Testis (tissue), 3 donors: ENCODE data around the gene TSPAN14. TPM values are rescaled to one million over a fixed set of nuclear protein-coding genes. Genes with fewer than 3 reads are reported as not detected.

Source experiments
- DNase-seq: peaks from one replicate; pipeline ENCODE4 v3.0.0-alpha.2; 2019
- H3K27ac ChIP-seq, 2 donors: fragments of 200-600 bp; sonication (generic); one replicate each; pipeline ENCODE4 v1.5.1; 2019
- H3K27me3 ChIP-seq: fragments of 200-600 bp; sonication (generic); one replicate; pipeline ENCODE4 v1.5.1; 2019
- H3K36me3 ChIP-seq: fragments of 200-600 bp; sonication (generic); one replicate; pipeline ENCODE4 v1.5.1; 2017; ENCODE audit warnings: low read depth; ENCODE audit errors: missing control alignments
- H3K4me1 ChIP-seq: fragments of 200-600 bp; sonication (generic); one replicate; pipeline ENCODE4 v1.5.1; 2019
- H3K4me3 ChIP-seq, 2 donors: fragments of 200-600 bp; sonication (generic); one replicate each; pipeline ENCODE4 v1.5.1; 2017 to 2019
- H3K9me3 ChIP-seq: fragments of 200-600 bp; sonication (generic); one replicate; pipeline ENCODE4 v1.5.1; 2017
- CTCF ChIP-seq, 3 experiments: fragments of 450-650 bp in 2 of 3; fragments of 200-600 bp in 1 of 3; sonication (generic) in 1 of 3; IDR thresholded peaks; one replicate each; pipeline ENCODE4 v1.5.1; 2016 to 2019; ENCODE audit warnings: antibody characterized with exemption in 3 of 3, mild to moderate bottlenecking in 2 of 3, moderate library complexity in 1 of 3
- POLR2A ChIP-seq: fragments of 450-650 bp; IDR thresholded peaks from one replicate; pipeline ENCODE4 v1.6.1; 2017; ENCODE audit warnings: antibody characterized with exemption, mild to moderate bottlenecking, moderate library complexity
- WGBS, 2 donors: methylation state at CpG; one replicate each; pipeline ENCODE4 v1.1.5; 2018; 5-methylcytosine and 5-hydroxymethylcytosine counted together
- intact Hi-C: fragments of 100-400 bp; cut with DNase I; formaldehyde crosslinking; loops from one replicate; pipeline ENCODE4 v1.15.1; 2023; ENCODE audit warnings: low total_unique reads
- polyA plus RNA-seq: library from polyadenylated mRNA; stranded (reverse); fragments of 350-450 nt; fragmentation: Illumina TruSeq; extraction: RNeasy Lipid Tissue Mini Kit (QIAGEN cat#74804); gene quantifications from one replicate; pipeline ENCODE4 v1.2.3, GENCODE V29; 2014; ENCODE audit warnings: low read depth, low replicate concordance; ENCODE audit not compliant: insufficient read depth
- total RNA-seq, 2 donors: library from RNA; depleted of rRNA; stranded (reverse); fragments of >200 nt; gene quantifications; one replicate each; pipeline ENCODE4 v1.2.3, GENCODE V29; 2016

The TSPAN14 gene
- total and polyA plus RNA-seq, 3 donors from 2014 or later: 59.1 to 64.6 (median 61.4) TPM

- Histone ChIP-seq H3K4me3 (no peak overlapping the region), H3K9me3 (no peaks in the 10 kb centered on the region), H3K4me1 (no peaks in the 10 kb centered on the region), H3K27ac (no peak overlapping the region), H3K36me3 (no peaks in the 10 kb centered on the region), H3K27me3 (no peaks in the 10 kb centered on the region)
- DNase-seq: no peak
- no peak for TF ChIP-seq POLR2A
- TF ChIP-seq CTCF (IDR thresholded peaks at IDR 0.05): no peak
- WGBS, 2 donors: 91 to 95% methylated on average over 9 to 16 of the region's 16 CpGs
- intact Hi-C loops: no loop called here
Observed at GRCh38 chr10:80538481-80539185, 84.5 kb downstream of the TSPAN14 start.

- intact Hi-C loops: no loop called here
- H3K27ac ChIP-seq: no peak overlapping the region
- 93 to 94% methylated on average over 4 to 7 of the region's 7 CpGs for WGBS, 2 donors
Observed at GRCh38 chr10:80539421-80540031, 85.4 kb downstream of the TSPAN14 start.

GRCh38 chr10:80540136-80540535, 86.0 kb downstream of the TSPAN14 start:
- no peak overlapping the region for H3K4me3 ChIP-seq
- DNase-seq: no peak
- no peaks in the 10 kb centered on the region for H3K36me3 ChIP-seq
- no peaks in the 10 kb centered on the region for H3K9me3 ChIP-seq
- TF ChIP-seq CTCF (IDR thresholded peaks at IDR 0.05): no peak
- TF ChIP-seq POLR2A: no peak
- intact Hi-C loops: no loop called here
- H3K27ac ChIP-seq: no peak overlapping the region
- H3K4me1 ChIP-seq: no peaks in the 10 kb centered on the region
- WGBS, 2 donors: 81 to 84% methylated on average over 11 of the region's 11 CpGs
- H3K27me3 ChIP-seq: no peaks in the 10 kb centered on the region

More at GRCh38 chr10:80539421-80540031, 85.4 kb downstream of the TSPAN14 start:
- DNase-seq: no peak
- TF ChIP-seq POLR2A (no peak), CTCF (IDR thresholded peaks at IDR 0.05) (no peak)
- no peaks in the 10 kb centered on the region for H3K27me3 ChIP-seq
- no peaks in the 10 kb centered on the region for H3K4me1 ChIP-seq
- H3K36me3 ChIP-seq: no peaks in the 10 kb centered on the region
- H3K4me3 ChIP-seq: no peak overlapping the region
- no peaks in the 10 kb centered on the region for H3K9me3 ChIP-seq

- Histone ChIP-seq H3K27ac (no peak overlapping the region), H3K4me1 (no peaks in the 10 kb centered on the region), H3K36me3 (no peaks in the 10 kb centered on the region), H3K9me3 (no peaks in the 10 kb centered on the region), H3K27me3 (no peaks in the 10 kb centered on the region), H3K4me3 (no peak overlapping the region)
- intact Hi-C loops: no loop called here
- WGBS, 2 donors: 83 to 89% methylated on average over 9 of the region's 9 CpGs
- TF ChIP-seq CTCF (IDR thresholded peaks at IDR 0.05) (no peak), POLR2A (no peak)
- DNase-seq: no peak
Observed at GRCh38 chr10:80540618-80540980, 86.5 kb downstream of the TSPAN14 start.
